ENCODE data around the gene EDRF1.
"Not testable (repeated sequence)": the region's sequence is repeated elsewhere in the genome, so short reads cannot be mapped to it uniquely, and the experiment has no call there.

The EDRF1 gene

GRCh38 chr10:125692196-125692595 is 27.3 kb upstream of the EDRF1 start:
- TF ChIP-seq MYC (IDR thresholded peaks at IDR 0.05; ENCODE audit: low read depth, low read length), result no peak
- TF ChIP-seq MAX (IDR thresholded peaks at IDR 0.05; ENCODE audit: low read depth, low read length), result no peak
- TF ChIP-seq POLR2A (IDR thresholded peaks at IDR 0.05; ENCODE audit: extremely low read depth, insufficient read length), result no peak
- TF ChIP-seq CTCF (IDR thresholded peaks at IDR 0.05; ENCODE audit: low read depth, low read length), result no peak
- H3K4me3 ChIP-seq (ENCODE audit: low read depth, low read length), result no peak overlapping the region
- DNase-seq (ENCODE audit: low read depth), result no peak

GRCh38 chr10:125692601-125693523 is 26.6 kb upstream of the EDRF1 start:
- DNase-seq (ENCODE audit: low read depth), result no peak
- TF ChIP-seq MAX (IDR thresholded peaks at IDR 0.05; ENCODE audit: low read depth, low read length) (no peak), CTCF (IDR thresholded peaks at IDR 0.05; ENCODE audit: low read depth, low read length) (no peak), POLR2A (IDR thresholded peaks at IDR 0.05; ENCODE audit: extremely low read depth, insufficient read length) (no peak), MYC (IDR thresholded peaks at IDR 0.05; ENCODE audit: low read depth, low read length) (no peak)
- H3K4me3 ChIP-seq (ENCODE audit: low read depth, low read length), result no peak overlapping the region

GRCh38 chr10:125693524-125693847 is 26.0 kb upstream of the EDRF1 start:
- no peak overlapping the region for H3K4me3 ChIP-seq (ENCODE audit: low read depth, low read length)
- TF ChIP-seq MYC (IDR thresholded peaks at IDR 0.05; ENCODE audit: low read depth, low read length) (no peak), POLR2A (IDR thresholded peaks at IDR 0.05; ENCODE audit: extremely low read depth, insufficient read length) (no peak), MAX (IDR thresholded peaks at IDR 0.05; ENCODE audit: low read depth, low read length) (no peak), CTCF (IDR thresholded peaks at IDR 0.05; ENCODE audit: low read depth, low read length) (no peak)
- no peak for DNase-seq (ENCODE audit: low read depth)

- TF ChIP-seq MYC (IDR thresholded peaks at IDR 0.05; ENCODE audit: low read depth, low read length) (no peak), POLR2A (IDR thresholded peaks at IDR 0.05; ENCODE audit: extremely low read depth, insufficient read length) (no peak), CTCF (IDR thresholded peaks at IDR 0.05; ENCODE audit: low read depth, low read length) (no peak), MAX (IDR thresholded peaks at IDR 0.05; ENCODE audit: low read depth, low read length) (no peak)
- no peak for DNase-seq (ENCODE audit: low read depth)
- H3K4me3 ChIP-seq (ENCODE audit: low read depth, low read length), result no peak overlapping the region
Measured at GRCh38 chr10:125694883-125695282, 24.6 kb upstream of the EDRF1 start.

GRCh38 chr10:125696884-125697283 is 22.6 kb upstream of the EDRF1 start:
- not testable (repeated sequence) for H3K4me3 ChIP-seq (ENCODE audit: low read depth, low read length); DNase-seq (ENCODE audit: low read depth)

GRCh38 chr10:125698481-125698998 is 21.0 kb upstream of the EDRF1 start:
- H3K4me3 ChIP-seq (ENCODE audit: low read depth, low read length), result no peak overlapping the region
- no peak for TF ChIP-seq MAX (IDR thresholded peaks at IDR 0.05; ENCODE audit: low read depth, low read length)
- TF ChIP-seq CTCF (IDR thresholded peaks at IDR 0.05; ENCODE audit: low read depth, low read length), result no peak
- no peak for TF ChIP-seq POLR2A (IDR thresholded peaks at IDR 0.05; ENCODE audit: extremely low read depth, insufficient read length)
- TF ChIP-seq MYC (IDR thresholded peaks at IDR 0.05; ENCODE audit: low read depth, low read length), result no peak
- DNase-seq (ENCODE audit: low read depth), result no peak
